GM18526 (cell line): ENCODE results near the gene HNRNPA1.

Source experiments
- POLR2A ChIP-seq: IDR thresholded peaks from 3 replicates; pipeline ENCODE4 v1.6.1; 2011; ENCODE audit not compliant: insufficient read length; ENCODE audit errors: extremely low read depth

The HNRNPA1 gene

DNA sequence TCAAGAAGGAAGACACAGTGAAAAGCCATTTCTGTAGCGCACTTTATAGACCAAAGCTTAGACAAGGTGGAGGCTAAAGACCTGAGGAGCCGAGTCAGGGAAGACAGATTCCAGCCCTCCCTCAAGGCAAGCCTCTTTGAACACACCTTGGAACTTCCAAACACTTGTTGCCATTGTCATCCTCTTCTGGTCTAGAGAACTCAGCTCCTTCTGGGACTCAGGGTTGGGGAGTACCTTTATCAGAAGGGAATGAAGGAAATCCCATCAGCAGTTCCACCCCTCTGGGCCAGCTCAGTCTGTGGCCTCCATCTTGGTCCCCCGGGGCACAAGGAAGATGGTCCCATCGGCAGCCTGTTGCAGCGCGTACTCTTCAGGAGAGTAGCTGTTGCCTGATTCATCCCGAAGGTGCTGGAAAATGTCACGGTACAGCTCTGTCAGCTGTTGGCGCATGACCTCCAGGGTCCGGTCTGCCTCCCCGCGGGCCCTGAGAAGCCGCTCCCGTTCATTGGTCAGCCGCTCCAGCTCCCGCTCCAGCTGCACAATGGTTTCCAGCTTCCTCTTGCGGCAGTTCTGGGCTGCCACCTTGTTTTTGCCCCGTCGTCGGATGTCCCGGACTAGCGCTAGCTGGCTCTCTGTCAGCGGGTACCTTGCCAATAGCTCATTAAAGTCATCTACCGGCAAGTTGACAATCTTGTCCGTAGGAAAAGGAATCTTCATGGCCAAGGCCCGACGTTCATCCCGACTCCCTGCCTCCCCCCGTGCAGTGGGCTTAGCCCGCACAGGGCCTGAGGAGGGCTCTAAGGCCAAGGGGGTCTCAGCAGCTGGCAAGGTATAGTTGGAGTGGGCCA lies 11.8 kb downstream of the HNRNPA1 start:
- no peak for TF ChIP-seq POLR2A

DNA sequence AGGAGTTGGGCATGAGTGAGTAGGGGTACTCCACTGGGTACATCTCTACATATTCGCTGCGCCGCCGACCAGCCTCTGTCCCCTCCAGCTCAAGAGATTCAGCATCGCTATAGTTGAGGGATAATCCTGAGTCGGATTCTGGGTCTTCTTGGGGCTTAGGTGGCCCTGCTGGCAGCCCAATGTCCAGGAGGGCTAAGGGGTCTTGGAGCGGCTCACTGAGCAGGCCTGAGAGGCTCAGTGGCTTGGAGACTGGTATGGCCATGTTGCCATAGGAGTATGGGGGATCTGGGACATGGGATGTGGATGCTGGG lies 12.4 kb downstream of the HNRNPA1 start:
- TF ChIP-seq POLR2A = no peak

DNA sequence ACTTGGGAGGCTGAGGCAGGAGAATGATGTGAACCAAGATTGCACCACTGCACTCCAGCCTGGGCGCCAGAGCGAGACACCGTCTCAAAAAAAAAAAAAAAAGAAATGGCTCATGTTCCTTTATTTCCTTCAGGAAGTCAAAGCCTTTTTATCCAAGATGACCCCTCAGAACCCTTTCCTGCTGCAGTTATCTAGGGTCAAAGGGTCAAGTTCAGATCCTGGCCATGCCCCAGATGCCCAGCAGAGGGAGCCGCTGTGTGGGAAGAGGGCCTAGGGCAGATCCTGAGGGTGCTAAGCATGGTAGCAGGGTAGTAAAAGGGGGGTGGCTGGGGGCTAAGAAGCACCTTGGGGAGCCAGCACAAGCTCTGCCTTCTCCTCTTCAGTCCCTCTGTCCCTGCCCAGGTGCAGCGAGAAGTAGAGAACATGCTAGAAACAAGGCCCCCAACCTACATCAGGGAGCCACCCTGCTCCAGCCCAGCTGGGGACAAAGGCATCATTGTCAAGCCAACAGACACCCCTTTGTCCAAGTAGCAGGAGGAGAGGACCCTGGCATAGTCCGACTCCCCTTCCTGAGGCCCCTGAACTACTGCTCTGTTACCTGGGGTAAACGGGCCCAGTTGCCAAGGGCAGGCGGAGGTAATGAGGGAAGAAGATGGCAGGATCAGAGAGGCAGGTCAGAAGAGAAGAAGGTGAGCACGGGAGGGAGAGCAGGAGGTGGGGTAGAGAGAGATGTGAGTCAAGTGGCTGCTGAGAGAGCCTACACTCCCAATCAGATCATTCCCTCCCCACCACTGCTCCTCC lies 13.8 kb downstream of the HNRNPA1 start:
- TF ChIP-seq POLR2A = no peak

DNA sequence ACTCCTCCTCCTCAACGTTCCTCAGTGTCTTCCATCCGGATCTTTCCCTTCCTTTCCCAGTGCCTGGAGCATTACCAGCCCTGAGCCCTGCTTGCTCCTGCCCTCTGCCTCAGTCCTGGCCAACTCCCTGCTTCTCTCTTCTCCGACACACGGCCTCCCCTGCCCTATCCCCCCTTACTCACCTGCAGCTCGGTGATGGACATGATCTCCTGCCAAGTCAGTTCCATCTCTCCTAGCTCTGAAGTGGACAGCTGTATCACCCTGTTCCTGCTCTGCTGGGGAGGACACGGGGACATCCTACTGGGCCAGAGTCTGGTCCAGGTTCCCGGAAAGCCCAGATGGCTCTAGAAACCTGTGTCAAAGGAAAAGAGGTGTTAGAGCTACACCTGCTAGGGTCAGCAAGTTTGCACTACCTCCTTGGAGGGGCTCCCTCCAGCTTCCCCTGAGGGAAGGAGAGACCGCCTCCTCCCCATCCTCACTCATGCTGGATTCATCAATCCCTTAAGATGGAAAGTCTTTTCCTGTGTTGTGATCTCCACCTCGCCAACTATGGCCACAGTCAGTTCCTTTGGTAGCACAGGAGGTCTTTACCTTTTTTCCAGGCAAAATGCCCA lies 14.5 kb downstream of the HNRNPA1 start:
- no peak for TF ChIP-seq POLR2A

DNA sequence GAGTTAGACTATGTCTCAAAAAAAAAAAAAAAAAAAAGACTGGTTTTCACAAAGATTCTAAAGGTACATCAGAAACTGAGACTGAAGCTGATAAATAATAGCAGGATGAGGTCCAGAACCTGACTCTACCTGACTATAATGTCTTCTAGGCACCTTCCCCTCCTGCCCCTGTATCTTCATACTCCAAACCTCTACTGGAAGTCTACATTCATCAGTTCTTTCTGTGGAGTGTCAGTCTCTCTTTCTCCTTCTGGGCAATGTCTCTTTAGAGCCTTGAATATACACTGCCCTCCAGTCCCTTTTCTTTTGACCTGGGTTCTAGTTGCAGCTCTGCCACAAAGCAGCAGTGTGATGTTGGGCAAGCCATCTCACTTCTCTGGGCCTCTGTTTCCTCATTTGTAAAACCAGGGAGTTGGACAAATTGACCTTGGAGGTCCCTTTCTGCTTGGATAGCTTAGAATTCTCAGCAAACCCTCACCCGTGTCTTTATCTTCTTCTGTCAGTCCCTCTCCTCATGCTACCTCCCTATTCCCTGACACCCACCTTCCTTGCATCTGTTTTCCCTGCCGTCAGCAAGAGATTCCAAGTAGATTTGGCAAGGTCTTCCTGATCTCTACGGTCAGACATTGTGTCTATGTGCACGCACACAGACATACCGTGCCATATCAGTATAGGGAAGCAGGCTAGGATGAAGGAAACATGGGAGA lies 16.0 kb downstream of the HNRNPA1 start:
- TF ChIP-seq POLR2A = no peak

DNA sequence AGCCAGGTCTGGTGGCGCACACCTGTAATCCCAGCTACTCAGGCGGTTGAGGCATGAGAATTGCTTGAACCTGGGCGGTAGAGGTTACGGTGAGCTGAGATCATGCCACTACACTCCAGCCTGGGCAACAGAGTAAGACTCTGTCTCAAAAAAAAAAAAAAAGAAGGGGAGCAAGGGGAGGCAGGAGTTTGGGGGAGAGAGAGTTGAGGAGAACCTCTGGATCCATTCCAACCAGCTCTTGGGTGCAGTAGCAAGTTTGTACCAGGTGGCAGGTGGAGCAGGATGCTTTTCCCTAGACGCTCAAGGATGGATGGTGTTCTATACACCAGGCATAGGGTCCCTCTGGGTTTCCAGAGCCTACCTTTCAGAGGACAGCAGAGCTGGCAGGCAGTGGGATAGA lies 18.4 kb downstream of the HNRNPA1 start:
- TF ChIP-seq POLR2A = no peak

DNA sequence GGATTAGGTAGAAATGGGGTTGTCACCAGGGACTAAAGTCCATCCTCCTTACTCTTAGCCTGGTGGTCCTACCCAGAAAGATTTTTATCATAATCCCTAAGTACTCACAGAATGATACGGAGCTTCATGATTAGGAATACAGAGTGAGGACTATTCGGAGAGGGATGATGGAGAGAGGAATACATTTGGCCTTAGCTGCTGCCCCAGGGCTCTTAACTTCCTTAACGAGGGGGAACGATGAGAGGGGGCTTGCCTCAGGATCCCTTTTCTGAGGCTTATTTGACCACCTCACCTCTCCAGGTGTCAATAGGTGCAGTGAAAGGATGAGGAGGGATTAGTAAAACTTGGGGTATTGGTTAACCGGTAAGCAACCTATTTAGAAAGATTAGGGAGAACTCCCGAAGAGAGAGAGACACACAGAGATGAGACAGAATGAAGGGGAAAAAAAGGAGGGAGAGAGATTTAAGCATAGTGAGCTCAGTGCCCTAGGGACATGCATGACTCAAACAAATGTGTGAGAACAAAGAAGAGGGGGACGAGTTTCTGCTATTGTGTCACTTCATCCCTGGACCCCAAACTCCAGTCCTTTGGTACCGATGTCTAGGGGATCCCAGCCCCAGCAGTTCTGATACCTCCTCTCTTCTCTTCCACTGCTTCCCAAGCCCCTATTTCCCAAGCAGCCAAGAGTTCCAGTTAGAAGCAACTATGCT lies 19.1 kb downstream of the HNRNPA1 start:
- no peak for TF ChIP-seq POLR2A

DNA sequence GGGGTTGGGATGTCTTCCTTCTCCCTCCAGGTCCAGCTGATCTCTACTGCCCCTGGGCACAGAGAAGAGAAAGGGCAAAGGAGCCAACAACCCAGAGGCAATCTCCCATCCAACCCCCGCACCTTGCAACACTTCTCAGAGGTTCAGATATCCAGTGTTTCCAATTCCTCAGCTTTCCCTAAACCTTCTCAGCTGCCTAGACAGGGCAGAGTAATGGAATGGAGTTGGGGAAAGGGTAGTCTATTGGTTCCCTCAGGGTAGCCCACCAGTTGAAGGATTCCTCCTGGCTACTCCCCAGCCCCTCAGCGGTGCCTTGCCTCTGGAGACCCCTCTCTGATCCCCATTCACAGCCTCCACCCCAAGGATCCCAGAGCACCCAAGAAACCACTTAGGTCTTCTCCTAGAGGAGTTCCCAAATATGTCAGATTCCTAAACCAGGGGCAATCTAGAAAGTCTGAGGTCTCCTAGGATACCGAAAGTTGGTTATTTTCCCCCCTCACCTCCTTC lies 19.8 kb downstream of the HNRNPA1 start:
- TF ChIP-seq POLR2A = no peak

DNA sequence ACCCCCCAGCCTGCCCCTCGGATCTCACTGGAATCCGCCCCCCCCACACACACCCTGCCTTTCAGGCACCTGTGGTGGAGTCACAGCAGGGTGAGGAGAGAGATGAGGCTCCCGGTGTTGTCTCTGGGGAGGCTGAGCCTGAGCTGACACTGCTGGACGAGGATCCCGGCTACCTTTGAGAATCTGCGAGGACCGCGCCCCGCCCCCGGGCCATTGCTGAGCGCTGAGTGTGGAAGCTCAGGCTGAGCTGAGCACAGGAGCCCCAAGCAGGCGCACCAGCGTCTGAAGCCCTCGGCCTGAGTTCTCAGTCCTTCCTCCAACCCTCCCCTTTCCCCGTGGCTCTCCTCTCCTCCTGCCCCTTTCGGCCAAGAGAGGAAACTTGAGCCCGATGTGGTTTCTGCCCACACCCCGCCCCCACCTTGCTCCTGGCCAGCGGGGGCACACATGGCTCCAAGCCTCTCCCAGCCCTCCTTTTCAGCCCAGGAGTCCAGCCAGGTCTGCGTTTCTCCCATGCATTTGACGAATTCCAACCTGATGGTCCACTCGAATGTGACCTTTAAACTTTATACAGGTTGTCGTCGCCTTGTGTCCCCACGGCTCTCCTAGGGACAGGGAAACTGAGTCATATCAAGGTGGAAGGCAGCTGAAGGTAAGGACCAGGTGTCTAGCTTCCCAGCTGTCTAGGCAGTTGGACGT lies 20.4 kb downstream of the HNRNPA1 start, which contains the start of gene NFE2:
TSS of gene NFE2 (minus strand) at position 284 of the 696 bp plus-strand sequence. CDS start 5,767 bp downstream, outside the sequence.
- TF ChIP-seq POLR2A = no peak

DNA sequence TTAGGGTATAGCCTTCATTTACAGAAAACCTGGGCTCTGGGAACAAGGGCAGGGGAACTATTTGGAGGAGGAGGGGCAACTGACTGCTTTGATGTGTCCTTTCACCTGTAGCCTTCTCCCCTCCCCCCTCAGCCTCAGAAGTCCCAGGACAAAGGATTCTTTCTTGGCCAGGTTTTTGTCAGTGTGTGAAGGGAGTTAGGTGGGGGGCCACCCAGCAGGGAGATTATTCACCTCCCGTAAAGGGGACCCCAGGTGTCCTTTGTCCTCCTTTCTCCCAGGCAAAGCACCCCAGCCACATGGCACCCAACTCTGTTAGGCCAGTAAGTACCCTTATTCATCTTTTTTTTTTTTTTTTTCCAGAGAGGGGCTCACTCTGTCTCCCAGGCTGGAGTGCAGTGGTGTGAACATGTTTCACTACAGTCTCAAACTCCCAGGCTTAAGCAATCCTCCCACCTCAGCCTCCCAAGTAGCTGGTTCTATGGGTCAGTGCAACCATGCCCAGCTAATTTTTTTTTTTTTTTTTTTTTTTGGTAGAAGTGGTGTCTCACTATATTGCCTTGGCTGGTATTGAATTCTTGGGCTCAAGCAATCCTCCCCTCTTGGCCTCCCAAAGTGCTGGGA lies 21.0 kb downstream of the HNRNPA1 start:
- no peak for TF ChIP-seq POLR2A

DNA sequence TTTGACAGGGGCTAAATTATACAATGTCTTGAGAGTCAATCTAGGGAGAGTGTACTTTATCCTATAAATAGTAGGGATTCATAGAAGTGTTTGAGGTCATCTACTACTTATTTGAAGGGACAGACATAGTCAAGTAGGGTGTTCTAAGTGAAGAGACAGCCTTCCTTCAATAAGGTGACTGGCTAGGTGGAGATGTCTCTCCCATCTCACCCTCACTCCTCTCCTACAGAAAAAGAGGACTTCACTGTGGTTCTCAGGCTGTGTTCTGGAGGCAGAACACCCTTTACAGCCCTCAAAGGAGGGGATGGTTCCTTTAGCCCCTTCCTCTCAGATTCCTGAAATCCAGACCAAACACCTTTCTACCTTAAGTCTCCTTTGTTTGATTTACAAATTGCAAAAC lies 23.1 kb downstream of the HNRNPA1 start:
- TF ChIP-seq POLR2A = no peak

DNA sequence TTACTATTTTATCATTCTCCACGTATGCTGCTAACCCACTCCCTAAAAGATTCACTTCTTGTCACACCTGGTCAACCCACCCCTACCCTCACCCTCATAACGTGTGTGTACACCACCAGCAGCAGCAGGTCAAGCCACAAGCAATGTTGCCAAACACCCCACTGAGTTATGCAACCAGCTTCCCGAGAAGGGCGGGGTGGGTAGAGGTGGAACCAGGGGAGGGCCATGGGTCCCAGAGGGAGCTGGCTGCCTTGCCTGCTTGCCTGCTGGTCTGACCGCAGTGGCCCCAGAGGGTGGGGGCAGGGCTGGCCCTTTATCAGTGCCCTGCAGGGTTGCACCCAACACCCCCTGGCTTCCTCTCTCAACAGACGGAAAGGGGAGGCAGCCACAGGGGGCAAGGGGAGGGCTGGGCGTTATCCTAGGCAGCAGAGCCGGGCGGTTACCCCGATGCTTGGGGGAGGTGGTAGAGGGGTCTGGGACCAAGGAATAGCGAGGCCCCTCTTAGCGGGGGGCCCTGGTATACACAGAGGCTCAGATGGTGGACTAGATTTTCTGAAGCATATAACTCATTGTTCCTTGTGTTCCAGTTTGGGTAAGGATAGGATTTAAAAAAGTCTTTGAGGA lies 23.8 kb downstream of the HNRNPA1 start:
- TF ChIP-seq POLR2A = no peak

DNA sequence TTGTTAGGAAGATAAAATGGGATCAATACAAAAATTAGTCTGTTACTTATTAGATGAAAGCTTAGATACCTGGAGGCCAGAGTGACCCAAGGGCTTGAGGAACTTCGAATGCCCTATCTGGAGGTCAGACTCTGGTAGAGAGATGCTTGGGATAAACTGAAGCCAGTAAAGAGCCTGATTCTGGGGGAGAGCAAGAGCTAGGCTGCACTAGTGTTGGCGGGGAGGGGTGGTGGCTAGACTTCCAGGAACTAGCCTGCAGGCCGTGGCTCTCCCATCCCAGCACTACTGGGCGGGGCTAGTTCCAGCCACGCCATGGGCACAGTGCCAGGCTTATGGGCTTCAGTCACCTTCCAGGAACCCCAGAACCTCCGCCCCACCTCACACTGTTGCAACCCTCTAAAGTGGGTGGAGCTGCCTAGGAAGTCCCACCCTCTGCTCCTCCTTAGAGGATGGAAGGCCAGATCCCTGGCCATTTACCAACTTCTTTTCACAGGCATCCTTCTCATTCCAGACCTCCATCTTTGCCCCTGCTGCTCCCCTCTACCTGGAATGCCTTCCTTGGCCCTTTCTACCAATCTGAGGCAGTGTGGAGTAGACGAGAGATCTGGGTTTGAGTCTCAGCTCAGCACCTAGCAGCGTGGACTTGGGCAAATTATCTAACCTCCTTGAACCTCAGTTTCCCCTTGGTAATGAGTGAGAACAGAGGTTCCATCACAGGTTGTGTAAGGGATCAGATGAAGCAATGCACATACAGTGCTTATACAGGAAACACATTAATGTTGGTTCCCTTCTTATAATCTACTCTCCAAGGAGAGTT lies 26.6 kb downstream of the HNRNPA1 start:
- no peak for TF ChIP-seq POLR2A

DNA sequence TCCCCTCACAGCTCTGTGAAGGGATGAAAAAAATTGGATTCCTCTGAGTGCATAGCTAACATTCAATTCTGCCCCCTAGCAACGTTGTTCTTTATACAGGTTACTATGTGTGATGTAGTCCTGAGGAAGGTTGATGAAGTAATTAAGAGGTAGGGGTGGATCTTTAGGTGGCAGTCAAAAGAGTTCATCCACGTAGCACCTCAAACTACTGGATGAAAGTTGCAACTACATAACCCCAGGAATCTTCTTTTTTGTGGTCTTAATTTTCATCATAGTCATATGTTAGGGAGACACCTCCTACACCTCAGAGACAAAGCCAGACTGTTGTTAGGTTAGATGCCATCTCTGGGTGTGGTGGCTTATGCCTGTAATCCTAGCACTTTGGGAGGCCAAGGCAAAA lies 30.5 kb downstream of the HNRNPA1 start:
- no peak for TF ChIP-seq POLR2A
